Left kidney (tissue), 2 donors: ENCODE results near the gene FADS6. TPM values are rescaled to one million over a fixed set of nuclear protein-coding genes. Genes with fewer than 3 reads are reported as not detected.

ENCODE experiments used
- DNase-seq: peaks from one replicate; pipeline ENCODE4 v3.0.0-alpha.2; 2013
- polyA plus RNA-seq: library from polyadenylated mRNA; unstranded; fragments of 120-200 nt; gene quantifications from one replicate; pipeline ENCODE4 v1.2.1, GENCODE V29; 2013; ENCODE audit not compliant: insufficient read length

FADS6 gene
- polyA plus RNA-seq, 1 donor: 0.80 TPM

DNA sequence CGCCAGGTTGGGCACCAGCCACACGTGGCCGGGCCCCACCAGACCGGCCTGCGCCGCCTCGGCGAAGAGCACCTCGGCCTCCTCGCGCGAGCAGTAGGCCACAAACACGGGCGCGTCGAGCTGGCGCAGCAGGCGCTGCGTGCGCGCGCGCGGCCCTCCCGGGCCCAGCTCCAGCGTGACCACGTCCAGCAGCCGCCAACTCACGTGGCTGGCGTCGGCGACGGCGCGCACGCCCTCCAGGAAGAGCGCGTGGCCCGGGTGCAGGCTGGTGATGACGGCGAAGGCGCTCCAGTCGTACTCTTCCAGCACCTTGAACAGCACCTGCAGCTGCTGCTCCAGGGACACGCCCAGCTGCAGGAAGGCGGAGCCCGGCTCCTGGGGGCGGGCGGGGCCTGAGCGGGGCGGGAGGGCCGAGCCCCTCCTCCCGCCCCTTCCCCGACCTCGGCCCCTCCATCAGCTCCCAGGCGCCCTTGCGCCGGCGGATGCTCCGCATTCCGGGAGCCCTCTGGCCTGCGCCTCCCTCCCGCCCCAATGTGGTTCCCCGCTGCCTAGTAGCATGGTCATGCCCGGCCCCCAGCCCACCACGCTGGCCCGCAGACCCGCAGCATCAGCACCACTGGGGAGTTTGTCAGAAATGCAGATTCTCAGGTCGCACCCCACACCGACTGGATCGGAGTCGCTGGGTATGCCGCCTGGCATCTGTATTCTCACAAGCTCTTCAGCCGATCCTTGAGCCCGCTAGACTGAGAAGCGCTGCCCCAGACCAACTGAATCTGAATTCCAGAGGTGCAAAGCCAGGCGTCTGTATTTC is 41.0 kb downstream of the FADS6 start:
- peak; percentile 57 for DNase-seq

DNA sequence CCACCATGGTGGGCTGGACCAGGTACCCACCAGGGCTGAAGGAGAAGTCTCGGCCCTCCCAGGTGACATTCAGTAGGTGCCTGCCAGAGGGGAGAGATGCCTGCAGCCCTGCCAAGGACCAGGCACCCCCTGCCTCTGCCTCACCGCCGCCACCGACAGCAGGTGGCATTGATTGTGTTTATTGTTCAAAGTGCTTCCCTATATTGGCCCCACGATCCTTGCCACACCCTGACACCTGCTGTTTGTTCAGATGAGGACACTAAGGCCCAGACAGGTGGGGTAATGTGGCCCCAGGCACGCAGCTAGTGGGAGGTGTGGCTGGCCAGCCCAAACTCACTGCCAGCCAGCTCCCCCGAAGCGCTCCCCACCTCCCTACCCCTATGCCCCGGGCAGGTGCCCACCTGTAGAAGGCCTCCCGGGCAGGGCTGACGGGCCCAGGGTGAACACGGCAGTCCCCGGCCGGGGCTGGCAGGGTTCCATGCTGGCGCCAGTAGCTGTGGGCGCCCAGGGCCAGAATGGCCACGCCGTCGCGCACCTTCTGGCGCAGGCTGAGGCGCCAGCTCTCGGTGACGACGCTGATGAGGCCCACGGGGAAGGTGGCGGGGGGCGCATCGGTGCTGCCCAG is 41.7 kb downstream of the FADS6 start:
- no peak for DNase-seq

DNA sequence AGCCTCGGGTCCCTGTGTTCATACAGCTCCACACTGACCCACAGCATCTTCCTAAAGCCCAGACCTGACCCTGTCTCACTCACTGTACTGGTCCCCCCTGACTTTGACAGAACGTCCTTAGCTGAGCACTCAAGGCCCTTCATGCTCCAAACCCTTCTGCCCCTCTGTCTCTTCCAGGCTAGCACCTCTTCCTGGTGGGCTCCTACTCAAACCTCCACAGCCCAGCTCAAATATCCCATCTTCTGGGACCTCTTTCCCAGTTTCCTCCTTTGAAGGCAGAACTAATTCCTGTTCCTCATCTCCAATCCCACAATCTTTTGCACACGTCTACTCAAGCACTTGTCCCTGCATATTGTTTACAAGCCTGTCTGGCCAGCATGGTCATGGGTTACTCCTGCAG is 42.5 kb downstream of the FADS6 start:
- DNase-seq: no peak

DNA sequence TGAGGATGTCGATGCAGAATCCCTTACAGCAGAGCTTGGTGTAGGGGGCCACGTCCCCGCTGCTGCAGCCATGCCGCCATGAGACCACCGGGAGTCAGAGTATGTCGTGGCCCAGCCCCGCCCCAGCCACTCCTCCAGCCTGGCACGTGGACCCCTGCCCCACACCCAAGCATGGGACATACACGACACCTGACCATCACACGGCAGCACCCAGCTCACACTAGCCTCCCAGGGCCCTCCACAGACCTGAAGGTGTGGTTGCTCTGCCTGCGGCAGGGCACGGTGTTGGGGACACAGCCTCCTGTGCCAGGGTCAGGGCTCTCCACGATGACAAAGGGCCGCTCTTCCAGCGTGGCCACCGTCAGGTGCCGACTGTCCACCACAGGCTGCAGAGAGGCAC is 43.1 kb downstream of the FADS6 start:
- DNase-seq: no peak

DNA sequence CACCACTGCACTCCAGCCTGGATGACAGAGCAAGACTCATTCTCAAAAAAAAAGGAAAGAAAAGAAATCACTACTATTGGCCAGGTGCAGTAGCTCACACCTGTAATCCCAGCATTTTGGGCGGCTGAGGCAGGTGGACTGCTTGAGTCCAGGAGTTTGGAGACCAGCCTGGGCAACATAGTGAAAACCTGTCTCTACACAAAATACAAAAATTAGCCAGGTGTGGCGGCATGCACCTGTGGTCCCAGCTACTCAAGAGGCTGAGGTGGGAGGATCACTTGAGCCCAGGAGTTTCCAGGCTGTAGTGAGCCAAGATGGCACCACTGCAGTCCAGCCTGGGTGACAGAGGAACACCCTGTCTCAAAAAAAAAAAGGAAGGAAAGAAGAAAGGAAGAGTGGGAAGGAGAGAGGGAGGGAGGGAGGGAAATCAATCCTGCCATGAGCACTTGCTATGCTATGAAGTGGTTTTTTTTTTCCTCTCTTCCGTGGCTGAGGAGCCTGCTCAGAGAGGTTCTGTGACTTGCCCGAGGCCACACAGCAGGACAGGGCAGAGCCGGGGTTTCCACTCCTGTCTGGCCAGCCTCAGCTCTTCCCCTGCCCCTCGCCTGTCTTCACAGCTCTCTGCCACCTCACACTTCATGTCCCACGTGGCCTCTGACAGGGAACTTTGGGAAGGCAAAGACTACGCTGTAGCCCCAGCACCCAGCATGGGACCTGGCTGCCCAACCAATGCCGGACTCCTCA is 44.6 kb downstream of the FADS6 start:
- no peak for DNase-seq

DNA sequence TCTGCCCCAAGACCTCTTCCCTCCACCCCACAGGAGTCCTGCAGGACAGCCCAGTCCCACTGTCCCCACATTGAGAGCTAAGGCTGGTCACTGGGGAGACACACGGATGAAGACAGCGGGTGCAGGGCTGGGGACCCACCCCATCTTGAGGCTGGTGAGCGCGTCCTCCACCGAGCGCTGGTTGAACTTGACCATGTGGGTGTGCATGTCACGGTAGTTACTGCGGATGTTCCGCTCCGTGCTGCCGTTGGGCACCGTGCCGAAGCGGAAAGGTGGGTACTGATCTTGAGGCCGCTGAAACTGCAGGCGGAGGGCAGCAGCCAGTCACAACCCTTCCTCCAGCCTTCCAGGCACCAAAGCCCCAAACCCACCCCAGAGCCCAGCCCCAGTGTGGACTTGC is 46.8 kb downstream of the FADS6 start:
- DNase-seq: no peak

DNA sequence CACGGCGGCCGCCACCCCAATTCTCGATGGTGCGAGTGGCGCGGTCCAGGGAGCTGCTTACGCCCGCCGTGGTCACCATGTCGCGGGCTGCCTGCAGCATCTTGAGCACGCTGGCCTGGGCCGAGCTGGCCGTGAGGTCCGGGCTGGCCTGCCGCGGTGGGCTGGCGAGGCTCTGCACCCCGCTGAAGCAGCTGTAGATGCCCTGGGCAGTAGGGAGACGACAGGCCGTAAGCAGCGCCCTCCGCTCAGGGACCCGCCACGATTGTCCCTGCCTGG is 50.1 kb downstream of the FADS6 start:
- DNase-seq: no peak

DNA sequence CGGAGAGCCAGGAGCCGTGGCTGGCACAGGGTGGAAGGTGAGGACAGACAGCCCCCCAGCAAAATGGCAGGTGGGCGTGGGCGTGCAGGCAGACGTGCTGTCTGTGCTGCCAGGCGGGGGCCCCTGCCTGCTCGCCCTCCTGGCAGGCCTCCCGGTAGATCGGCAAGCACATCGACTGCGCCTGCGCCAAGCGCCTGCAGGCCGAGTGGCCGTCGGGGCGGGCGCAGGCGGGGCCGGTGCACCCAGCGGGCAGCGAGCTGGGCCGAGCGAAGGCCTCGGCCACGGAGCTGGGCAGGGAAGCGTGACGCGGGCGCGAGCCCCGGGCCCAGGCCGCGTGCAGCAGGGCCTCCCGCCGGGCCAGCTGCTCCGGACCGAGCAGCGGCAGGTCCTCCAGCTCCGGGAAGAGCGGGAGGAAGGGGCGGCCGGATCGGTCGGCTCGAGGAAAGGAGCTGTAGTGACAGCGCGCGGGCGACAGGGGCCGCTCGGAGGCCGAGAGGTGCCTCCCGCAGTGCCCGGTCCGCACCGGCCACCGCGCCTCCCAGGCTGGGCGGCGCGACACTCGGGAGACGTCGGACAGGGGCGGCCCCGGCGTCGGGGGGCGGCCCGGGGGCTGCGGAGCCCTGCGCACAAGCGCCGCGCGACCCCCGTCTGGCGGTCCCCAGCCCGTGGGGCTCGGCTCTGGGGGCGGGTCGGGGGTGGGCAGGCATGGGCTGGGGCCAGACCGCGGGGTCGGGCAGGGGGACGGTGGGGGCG is 50.7 kb downstream of the FADS6 start:
- peak; percentile 55 for DNase-seq

DNA sequence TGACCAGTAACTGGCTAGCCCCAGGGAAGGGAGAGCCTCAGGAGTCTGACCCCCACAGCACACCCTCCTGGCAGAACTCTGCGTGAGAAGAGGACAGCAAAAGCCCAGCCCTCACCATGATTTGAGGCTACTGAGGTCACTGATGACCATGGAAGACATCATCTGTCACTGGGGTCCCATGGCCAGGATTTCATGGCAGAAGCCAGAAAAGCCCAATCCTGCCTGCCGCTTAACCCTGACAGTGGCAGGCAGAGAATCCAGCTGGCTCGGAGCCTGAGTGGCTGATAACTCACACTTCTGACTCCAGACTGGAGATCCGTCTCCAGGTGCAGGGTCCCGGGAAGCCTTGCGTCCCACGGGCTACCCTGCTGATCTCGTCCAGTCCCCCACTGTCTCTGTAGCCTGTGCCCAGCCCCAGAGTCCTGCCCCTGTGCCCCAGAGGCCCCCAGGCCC is 51.3 kb downstream of the FADS6 start:
- DNase-seq: no peak

DNA sequence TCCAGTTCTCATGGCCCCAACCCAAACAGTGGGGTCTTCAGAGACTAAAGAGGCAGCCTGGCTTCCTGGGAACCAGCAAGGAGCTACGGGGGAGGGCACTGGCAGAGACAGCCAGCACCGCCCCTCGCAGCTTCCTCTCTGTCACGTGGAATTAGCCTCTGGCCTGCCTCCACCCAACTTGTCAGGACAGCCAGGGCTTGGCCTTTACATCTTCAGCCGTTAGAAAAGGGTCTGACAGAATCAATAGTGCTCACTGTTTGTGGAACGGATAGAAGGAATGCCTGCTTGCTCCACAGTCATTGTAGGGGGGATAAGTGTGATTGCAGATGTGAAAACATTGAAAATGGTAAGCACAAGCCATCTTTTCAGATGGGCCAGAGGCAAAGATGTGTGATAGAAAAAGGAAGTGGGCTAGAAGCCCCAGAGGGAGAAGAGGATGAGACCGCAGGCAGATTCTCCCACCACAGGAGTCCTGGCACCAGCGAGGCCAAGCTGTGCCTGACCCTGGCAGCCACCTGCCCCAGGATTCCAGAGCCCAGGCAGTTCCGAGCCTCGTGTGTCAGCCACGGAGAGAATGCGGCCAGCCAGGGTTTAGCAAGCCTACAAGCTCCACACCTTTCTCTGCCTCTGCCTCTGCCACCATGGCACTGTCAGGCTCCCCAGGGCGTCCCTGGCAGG is 52.3 kb downstream of the FADS6 start:
- DNase-seq: no peak

DNA sequence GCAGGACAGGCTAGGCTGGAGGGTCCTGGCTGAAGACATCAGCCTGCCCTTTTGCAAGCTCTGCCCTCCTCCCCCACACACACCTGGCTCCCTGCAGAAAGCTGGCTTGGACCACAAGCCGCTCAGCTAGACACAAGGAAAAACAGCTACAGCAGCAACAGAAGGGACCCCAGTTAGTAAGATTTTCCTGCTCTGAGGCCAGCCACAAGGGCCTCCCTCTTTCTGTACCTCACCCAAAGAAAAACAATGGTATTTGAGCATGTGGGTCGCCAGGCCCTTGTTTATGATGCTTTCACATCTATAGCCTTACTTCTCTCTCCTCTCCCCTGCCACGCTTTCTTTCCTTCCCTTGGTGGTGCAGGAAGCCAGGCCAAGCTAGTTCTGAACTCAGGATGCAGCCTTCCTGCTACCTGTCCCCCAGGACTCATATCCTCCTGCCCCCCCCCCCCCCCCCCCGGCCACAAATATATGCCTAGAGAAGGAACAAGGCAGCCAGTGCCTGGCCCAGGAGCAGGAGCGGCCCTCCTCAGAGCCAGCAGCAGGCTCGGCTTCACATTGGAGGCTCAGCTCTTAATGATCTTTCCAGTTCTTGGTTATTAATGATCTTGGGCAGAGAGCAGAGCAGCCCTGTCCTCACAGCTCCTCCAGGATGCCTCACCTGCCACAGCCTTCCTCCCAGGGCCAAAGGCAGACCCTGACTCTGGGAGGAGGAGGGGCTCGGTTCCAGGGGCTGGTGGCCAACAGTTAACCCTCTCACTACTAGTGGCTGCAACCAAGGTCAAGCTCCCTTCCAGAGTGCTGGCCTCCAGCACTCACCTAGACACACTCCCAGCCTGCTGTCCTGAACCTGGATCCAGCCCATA is 53.2 kb downstream of the FADS6 start:
- no peak for DNase-seq

DNA sequence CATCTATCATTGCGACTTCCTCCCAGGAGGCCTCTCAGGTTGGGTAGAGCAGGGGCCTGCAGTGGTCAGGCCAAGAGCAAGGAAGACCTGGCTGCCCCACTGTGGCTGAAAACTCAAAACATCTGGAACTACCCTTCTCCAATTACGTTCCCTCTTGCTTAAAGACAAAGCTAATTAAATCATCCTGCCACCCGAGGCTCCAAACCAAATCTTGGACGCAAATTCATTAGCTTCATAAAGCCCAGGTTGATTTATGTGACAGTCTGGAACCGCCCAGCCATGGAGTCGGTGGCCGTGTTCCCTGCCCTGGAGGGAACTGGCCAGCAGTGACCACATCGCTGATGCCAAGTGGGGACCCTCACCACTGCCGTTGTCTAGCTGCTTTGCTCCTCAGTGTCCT is 55.2 kb downstream of the FADS6 start:
- DNase-seq: no peak

DNA sequence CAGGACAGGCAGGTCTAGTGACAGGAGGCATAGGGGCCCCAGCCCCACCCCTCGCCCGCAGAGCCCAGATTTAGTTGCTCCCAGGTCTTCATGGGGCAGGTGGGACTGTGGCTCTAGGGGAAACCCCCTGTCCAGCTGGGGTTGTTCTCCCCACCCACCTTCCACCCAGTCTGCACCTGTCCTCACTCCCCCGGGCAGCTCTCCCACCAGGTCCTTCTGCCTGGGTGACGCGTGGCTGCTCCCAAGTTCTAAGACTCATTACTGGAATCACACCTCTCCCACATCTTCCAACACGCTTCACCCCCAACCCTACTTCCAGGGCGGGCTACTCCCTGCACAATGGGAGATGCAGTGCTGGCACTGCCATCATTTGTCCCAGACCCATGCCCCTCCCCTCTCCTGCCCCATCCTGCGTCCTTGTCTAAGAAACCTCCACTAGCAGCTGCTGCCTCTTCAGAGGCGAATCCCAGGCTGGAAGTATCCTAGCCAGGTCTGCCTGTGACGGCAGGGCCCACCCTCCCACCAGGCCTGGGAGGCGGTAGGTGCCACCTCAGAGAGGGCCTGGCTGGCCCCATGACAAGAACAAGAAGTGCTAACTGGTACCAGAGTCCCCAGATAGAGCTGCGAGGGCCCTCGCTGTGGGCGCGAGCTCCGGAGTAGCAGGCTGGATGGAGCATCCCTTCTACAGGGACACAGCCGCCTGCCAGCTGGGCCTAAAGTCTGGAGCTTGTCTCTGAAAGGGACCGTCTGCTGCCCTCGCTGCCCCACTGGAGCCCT is 56.6 kb downstream of the FADS6 start:
- no peak for DNase-seq

DNA sequence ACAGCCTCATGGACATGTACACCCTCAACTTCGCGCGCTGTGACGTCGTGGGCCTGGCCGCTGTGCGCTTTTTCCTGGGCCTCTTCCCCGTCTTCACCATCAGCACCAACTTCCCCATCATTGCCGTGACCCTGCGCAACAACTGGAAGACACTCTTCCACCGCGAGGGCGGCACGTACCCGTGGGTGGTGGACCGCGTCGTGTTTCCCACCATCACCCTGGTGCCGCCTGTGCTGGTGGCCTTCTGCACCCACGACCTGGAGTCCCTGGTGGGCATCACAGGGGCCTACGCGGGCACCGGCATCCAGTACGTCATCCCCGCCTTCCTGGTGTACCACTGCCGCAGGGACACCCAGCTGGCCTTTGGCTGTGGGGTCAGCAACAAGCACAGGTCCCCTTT is 57.2 kb downstream of the FADS6 start:
- DNase-seq: no peak

DNA sequence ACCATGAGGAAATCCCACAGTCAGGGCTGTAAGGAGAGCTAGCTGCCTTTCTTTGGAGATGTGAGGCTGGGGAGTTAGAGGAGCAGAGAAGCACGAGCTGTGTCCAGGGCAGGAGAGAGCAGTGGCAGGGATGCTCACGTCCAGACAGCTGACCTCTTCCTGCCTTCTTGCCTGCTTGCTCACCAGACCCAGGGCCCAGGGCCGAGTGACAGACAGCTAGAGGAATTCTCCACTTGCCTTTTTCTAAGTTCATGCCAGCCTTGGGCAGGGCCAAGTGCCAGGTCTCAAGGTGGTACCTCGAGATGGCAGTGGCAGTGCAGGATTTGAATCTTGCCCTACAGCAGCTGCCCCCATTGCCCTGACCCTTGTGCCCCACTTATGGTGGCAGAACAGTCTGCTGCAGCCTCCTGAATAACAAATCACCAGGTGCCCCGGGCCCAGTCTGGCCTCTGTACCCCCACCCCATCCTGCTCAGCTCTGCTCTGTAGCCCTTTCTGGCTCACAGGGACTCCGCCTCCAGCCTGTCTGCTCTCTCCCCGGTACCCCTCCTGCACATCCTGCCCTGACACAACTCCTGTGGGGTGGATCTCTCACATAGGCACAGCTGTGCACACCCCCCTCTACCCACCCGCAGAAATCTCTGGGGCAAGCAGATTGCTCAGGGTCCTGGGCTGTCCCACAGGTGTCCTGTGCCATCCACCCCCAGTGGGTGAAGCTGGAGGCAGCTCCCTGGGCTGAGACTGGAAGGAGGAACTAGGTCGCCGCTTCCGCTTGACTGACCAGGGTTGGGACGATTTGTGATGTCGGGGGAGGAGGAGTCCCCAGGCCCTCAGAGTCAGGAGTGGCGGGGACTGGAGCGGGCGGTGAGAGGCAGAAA is 59.7 kb downstream of the FADS6 start:
- DNase-seq: no peak

DNA sequence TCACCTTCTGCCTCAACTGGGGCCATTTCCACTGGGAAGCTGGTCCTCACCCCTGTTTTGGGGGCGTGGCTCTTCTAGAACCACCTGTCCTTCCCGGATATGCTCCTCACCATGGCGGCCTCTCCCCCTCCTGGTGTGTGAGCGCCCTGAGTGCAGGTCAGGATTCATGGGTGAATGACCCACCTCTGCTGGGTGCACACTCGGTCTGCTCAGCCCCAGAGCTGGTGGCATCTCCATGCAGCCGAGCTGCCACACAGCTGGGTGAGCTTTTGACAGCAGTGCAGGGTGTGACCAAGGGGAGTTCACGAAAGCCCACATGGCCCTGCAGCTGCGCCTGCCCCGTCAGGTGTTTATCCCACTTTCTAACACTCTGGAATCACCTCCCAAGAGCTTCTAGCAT is 61.0 kb downstream of the FADS6 start:
- DNase-seq: no peak

DNA sequence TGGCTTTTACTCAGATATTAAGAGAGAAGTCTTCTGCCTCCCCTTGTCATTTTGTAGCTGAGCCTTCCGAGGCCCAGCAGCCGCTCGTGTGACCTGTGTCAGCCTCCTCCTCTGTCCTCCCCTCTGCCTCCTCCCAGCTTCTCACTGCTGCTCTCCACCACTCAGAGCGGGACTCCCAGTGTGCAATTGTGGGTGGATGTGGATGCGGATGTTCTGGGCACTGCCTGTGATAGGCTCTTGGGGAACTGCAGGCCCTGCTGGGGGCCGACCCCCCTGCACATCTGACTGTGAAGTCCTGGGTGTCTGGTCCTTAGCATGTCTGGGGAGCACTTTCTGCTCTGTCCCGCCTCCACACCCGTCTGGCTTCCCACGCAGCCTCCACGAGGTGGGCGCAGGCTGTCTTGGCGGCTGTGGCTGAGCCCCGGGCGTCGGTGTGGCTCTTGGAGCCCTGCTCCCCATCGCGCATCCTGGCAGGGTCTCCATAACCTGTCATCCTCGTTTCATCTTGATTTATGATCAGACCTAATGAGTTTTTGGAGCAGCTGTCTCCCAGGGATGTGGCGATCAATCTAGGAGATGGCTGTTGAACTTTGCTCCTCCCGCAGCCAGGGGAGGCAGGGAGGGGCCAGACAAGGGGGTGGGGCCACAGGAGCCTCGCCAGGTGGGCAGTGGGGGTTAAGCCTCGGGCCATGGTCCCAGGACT is 61.8 kb downstream of the FADS6 start:
- DNase-seq: no peak

DNA sequence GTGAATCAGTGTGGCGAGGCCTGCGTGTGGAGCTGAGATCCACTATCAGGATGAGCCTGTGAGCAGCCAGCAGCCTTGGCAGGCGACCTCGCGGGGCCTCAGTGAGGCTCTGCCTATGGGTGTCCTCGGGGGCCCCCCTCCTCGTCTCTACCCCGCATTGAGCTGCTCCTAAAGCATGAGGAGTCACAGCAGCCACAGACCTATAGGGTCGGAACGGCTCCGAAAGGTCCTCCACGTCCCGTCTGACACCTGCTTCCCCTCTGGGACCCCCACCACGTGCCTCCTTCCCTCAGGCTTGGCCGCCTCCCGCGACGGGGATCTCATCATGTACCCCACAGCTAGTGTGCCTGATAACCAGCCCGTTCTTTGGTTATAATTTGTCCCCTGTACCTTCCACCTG is 62.6 kb downstream of the FADS6 start:
- no peak for DNase-seq

DNA sequence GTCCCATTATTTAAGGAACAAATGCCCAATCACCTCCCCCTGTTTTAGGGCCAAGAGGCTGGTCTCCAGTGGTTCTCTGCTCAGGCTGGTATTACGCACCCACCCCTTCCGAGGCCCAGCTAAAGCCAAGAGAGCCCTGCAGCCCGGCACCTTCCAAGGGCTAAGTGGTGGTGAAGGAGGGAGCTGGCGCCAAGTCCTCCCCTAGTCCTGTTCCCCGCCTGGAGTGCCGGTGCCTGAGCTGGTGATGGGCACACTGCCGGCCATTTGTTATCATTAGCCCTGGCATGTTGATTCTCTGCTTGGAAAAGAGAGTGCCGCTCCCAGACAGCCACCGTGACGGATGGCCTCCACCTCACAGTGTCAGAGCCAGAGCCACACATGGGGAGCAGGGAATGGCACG is 65.6 kb downstream of the FADS6 start:
- DNase-seq: no peak
